ENCODE results near the gene C4BPA.

Gene C4BPA

GRCh38 chr1:207103892-207104373 is at the start of gene C4BPA:
Gene C4BPA (plus strand): TSS chr1:207104233. CDS start chr1:207113026, 8,793 bp downstream.
- DNase-seq, result no peak

DNA sequence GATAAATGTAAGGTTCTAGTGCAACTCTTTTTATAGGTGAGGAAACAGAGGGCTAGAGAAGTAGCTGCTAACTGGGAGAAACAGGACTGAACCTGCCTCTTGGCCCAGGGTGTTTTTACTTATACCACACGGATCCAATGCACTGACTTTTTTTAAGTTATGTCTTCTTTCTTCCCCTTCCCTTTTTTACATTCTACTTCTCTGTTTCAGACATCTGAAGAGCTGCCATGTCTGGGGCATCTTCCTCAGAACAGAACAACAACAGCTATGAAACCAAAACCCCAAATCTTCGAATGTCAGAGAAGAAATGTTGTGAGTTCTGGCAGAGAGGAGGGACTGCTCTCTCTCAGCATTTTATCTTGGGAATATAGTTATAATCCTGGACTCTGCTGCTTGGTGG is 49.5 kb upstream of the C4BPA start:
- no peak for DNase-seq

GRCh38 chr1:207055386-207056001 is 48.5 kb upstream of the C4BPA start:
- no peak for DNase-seq

GRCh38 chr1:207056673-207057072 is 47.4 kb upstream of the C4BPA start:
- DNase-seq, result no peak

DNA sequence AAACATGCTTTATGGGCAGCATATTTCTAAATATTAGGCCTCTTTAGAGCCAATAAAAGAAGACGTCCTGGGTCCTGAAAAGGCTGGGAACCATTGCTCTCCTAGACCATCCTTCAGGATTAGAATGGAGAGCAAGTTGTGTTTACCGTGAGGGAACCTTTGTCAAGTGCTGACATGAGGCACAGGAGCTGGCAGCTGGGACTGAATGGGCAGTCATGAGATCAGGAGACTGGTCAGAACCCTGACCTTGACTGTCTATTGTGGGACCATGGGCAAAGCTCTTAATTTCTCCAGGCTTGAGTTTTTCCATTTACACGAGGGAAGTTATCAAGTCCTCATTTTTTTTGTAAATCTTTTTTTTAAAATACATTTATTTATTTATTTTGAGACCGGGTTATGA is 45.8 kb upstream of the C4BPA start:
- no peak for DNase-seq

DNA sequence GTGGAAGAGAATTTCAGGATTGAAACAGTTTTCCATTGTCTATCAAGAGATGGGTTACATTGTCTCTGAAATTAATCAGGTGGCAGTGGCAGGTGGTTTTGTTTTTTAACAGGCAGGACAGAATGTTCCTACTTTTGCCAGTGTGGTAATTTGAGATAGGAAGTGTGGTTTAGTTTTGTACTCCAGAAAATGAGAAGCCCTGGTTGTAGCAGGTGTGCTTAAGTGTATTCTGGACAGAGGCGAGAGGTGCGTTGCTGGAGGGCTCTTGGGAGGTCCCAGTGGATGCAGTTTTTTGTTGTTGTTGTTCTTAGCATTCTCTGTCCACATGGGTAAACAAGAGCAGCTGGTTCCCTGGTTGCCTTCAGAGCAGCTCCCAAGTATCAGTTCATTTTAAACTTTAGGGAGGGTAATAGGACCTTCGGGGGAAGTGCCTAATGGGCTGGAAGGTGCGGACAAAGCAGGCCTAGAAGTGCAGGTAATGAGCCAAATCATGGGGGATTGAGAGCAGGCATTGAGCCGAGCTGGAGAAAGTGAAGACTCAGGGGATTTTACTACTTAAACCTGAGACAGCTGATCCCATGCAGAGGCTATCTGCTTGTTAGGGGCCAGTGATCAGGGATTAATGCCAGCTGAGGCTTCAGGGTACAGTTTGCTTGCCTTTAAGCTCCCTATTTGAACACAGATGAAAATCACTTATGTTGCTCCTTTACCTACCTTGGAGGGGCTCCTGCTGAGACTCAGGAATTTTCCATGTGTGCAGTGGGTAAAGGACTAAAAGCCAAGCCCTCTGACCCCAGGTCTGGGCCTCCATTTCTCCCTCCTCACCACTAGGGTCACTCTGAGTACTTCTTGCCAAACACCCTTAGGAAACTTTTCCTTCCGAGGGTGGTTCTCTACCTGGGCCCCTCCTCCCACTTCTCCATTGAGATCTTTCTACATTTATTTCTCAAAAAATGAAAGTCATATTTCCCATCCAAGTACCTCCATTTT is 44.9 kb upstream of the C4BPA start:
- DNase-seq, result no peak

DNA sequence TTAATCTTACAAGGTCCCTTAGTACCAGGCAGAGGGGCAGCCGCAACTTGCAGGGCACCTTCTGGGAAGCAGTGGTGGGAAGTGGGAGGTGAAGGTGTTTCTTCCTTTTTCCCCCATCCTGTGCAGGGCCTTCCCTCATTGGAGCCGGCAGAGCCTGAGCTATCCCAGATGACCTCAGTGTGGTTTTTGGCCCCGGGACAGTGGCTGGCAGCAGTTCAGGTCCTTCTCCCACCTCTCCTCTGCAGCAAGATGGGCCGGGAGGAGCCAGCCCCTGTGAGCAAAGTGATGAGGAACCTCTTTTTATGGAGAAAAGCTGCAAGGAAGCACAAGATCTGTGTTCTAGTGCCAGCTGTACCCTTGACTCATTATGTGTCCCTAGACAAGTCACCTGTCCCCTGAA is 44.2 kb upstream of the C4BPA start:
- DNase-seq, result no peak

DNA sequence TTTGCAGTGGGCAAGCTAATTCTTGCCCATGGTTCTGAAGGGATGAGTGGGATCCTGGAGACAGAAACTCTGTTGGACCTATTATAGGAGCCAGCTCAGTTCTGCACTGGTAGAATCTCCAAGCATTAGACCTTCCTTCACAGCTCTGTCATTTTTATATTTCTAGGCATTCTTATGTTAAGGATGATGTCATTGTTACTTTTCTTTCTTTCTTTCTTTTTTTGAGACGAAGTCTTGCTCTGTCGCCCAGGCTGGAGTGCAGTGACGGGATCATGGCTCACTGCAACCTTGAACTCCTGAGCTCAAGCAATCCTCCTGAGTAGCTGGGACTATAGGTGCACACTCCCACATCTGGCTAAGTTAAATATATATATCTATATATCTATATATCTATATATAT is 43.4 kb upstream of the C4BPA start:
- no peak for DNase-seq

DNA sequence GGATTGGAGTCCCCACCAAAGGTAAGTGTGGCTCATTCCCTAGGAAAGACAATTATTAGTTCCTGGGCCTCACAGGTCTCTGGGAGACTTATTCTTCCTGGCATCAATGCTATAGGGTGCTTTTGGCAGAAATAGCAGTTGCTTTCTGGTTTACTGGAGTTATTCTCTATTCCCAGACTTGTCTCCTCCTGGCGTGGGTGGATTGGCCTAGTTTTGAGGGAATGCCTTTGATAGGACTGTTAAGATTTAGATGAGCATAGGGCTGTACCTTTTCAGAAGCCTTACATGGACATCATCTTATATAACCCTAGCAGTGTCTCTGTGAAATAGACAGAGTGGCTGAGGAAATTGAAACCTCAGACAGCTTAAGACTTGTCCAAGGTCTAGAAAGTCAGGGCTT is 42.0 kb upstream of the C4BPA start:
- DNase-seq, result no peak

GRCh38 chr1:207063014-207063413 is 41.0 kb upstream of the C4BPA start:
- DNase-seq, result no peak

DNA sequence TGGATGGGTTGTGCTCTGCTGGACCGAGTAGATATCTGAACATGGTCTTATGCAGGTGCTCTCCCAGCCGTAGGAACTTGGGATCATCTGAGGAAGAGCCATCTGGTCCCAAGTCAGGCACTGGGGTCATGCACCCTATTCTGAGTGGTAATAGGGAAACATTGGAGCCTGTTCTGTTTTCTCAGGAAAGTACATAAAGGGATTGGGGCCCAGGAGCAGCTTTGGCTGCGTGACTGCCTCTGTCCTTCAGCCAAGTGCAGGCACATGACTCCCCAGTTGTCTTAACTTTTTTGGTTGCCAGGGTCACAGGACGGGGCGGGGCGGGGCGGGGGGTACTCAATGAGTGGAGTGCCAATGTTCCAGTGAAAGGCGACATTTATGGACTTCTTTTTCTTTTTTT is 39.5 kb upstream of the C4BPA start:
- DNase-seq, result no peak

DNA sequence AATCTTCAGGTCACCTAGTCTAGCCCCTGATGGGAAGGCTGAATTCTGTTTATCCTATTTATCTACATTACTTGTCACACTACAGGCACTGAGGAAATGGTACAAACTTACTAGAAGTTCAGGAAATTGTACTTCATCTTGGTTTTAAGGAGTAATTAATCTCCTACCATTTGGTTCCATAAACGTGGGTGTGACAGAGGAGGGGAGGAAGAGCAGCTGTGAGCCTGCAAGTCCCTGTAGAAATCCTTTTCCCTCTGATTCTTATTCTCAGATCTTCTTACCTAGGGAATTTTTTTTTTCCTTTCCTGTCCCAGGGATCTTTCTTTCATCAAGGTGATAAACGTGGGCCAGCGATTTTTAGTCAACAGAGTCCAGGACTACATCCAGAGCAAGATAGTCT is 36.8 kb upstream of the C4BPA start:
- DNase-seq, result no peak

GRCh38 chr1:207067665-207068064 is 36.4 kb upstream of the C4BPA start:
- DNase-seq, result no peak

DNA sequence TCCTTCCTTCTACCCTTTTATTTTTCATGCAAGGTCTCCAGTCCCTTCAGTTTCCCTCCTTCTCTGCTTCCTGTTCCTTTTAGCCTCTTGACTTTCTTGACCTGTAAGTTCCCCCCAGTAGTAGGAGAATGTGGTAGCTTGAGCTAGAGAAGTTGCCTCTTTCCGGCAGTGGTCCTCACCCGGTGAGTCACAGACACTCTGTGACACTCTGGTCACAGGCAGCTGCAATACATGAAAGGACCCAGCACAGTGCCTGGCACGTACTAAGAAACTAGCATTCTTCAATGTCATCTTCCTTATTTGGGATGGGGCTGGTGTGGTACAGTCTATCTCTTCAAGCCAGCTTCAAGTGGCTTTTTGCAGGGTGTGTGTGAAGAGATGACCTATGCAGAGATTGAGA is 35.0 kb upstream of the C4BPA start:
- no peak for DNase-seq

GRCh38 chr1:207069858-207070506 is 34.1 kb upstream of the C4BPA start:
- DNase-seq, result no peak

DNA sequence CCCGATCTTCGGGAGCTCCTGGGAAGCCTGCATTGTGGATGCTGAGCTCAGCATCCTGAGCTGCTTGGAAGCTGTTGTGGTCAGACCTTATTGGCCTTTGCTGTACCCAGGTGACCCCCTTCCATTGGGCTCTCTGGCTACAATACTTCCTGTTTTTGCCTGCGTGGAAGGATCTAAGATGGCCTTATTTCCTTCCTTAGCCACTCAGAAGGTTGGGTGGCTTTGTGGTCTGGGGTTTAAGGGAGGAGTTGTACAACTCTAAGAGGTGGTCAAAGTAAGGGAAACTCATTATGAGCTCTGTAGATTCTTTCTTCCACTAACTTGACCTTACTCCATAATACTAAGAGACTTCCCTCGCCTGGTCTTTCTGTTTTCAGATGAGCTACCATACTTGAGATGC is 33.2 kb upstream of the C4BPA start:
- DNase-seq, result no peak

DNA sequence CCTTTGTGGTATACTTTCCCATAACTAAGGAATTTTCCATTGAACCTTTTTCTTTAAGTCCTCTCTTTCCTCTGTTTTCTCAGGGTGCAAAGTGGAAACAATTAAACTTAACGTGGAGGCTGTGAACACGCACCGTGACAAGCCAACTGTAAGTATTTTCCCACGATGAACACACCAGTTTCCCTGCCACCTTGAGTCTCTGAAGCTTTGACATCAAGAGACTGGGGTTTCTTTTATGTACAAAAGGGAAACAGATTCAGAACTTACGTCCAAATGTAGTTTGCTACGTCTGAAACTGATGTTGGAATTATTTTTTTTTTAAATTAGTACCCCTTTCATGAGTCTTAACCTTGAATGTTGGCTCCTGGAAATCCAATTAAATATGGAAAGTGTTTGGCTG is 32.6 kb upstream of the C4BPA start:
- DNase-seq, result no peak

DNA sequence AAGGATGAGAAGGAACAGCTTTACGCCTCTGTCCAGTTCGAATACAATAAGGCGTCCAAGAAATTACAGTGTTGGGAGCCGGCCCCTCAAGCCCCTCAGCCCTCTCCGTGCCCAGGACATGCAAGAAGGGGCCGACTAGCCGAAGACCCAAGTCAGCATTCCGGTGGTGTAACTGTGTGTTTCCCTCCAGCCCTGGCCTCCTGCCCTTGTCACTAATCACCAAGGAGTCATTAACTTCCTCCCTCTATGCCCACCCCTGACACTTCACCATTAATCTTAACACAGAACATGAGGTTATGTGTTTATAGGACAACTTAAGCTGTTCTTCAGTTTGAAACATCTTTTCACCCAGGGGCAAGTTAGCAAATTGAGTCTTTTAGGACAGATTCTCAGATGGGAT is 31.8 kb upstream of the C4BPA start:
- no peak for DNase-seq

GRCh38 chr1:207073906-207074820 is 29.9 kb upstream of the C4BPA start:
- no peak for DNase-seq

DNA sequence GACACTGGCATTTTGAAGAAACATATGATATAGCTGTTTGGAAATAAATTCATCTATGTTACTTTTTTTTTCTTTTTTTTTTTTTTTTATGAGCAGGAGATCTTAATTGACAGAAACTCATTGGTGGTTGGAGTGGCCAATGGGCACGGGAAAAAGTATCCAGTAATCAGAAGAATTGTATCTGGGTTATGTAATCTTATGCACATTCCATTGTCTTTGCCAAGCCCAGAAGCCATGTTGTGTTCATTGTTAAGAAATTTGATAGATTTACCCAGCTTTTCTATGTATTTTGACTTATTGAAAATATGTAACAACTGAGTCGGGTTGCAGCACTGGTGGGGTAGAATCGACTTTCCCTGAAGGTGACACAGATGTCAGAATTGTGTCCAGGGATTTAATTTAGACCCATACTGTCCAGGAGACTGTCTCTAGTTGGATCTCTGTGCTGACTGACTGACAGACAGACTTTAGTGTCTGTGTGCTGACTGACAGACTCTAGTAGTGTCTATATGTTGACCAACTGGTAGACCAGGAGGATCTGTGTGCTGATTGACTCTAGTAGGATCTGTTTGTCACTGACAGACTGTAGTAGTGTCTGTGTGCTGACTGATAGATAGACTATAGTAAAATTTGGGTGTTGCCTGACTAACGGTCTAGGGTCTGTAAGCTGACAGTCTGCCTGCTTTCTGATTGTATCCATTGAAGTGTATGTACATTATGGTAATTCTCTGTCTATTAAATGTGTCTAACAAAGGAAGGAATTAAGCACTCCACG is 27.7 kb upstream of the C4BPA start:
- no peak for DNase-seq

- no peak for DNase-seq
These were observed 27.0 kb upstream of the C4BPA start for GRCh38 chr1:207077012-207077411.
